HG03103 (cell line): ENCODE measurements around the gene KIF16B.
A peak's percentile ranks its signal among the peaks of the same experiment; 100 is the strongest.
"Not testable (repeated sequence)": the region's sequence is repeated elsewhere in the genome, so short reads cannot be mapped to it uniquely, and the experiment has no call there.

Source experiments
- ATAC-seq: cut with Tn5 transposase; IDR thresholded peaks from one replicate; pipeline ENCODE4 v1.9.1; 2021; ENCODE audit warnings: low read depth; ENCODE audit not compliant: unreplicated experiment

The KIF16B gene

GRCh38 chr20:16526433-16527380 is 46.5 kb downstream of the KIF16B start:
- no peak for ATAC-seq

- ATAC-seq = not testable (repeated sequence)
Observed at GRCh38 chr20:16522651-16523050, 50.6 kb downstream of the KIF16B start.

GRCh38 chr20:16520154-16520553 is 53.1 kb downstream of the KIF16B start:
- no peak for ATAC-seq

GRCh38 chr20:16519673-16520072 is 53.6 kb downstream of the KIF16B start:
- not testable (repeated sequence) for ATAC-seq

- no peak for ATAC-seq
Observed at GRCh38 chr20:16518784-16519084, 54.5 kb downstream of the KIF16B start.

- ATAC-seq = no peak
Observed at GRCh38 chr20:16517946-16518783, 55.1 kb downstream of the KIF16B start.

GRCh38 chr20:16516794-16517193 is 56.5 kb downstream of the KIF16B start:
- no peak for ATAC-seq

GRCh38 chr20:16515046-16515445 is 58.2 kb downstream of the KIF16B start:
- ATAC-seq = no peak

- ATAC-seq = no peak
Observed at GRCh38 chr20:16514140-16514539, 59.1 kb downstream of the KIF16B start.

GRCh38 chr20:16505894-16506293 is 67.4 kb downstream of the KIF16B start:
- no peak for ATAC-seq

GRCh38 chr20:16501301-16501700 is 71.9 kb downstream of the KIF16B start:
- no peak for ATAC-seq

- no peak for ATAC-seq
Observed at GRCh38 chr20:16500197-16500596, 73.1 kb downstream of the KIF16B start.

GRCh38 chr20:16498526-16499253 is 74.6 kb downstream of the KIF16B start:
- ATAC-seq = no peak

- no peak for ATAC-seq
Observed at GRCh38 chr20:16497896-16498295, 75.4 kb downstream of the KIF16B start.

GRCh38 chr20:16493486-16493885 is 79.8 kb downstream of the KIF16B start:
- ATAC-seq = no peak

- ATAC-seq = peak; percentile 69
Observed at GRCh38 chr20:16491294-16491905, 81.8 kb downstream of the KIF16B start.

- no peak for ATAC-seq
Observed at GRCh38 chr20:16490696-16491095, 82.6 kb downstream of the KIF16B start.

GRCh38 chr20:16488616-16489015 is 84.6 kb downstream of the KIF16B start:
- ATAC-seq = no peak

GRCh38 chr20:16488086-16488485 is 85.2 kb downstream of the KIF16B start:
- no peak for ATAC-seq

- no peak for ATAC-seq
Observed at GRCh38 chr20:16486532-16486931, 86.7 kb downstream of the KIF16B start.
